RWPE1 (cell line): Measurements from ENCODE around the gene IL6ST.
A peak's percentile ranks its signal among the peaks of the same experiment; 100 is the strongest.
"Not testable (repeated sequence)": the region's sequence is repeated elsewhere in the genome, so short reads cannot be mapped to it uniquely, and the experiment has no call there.

Source experiments
- CTCF ChIA-PET: fragments of 350-600 bp; sonication (Branson Sonifier 250); formaldehyde crosslinking; extraction: SDS; loops from one replicate; lab custom pipeline; 2021; lab: Yijun Ruan, JAX
- POLR2A ChIA-PET: fragments of 400-600 bp; formaldehyde crosslinking; extraction: SDS; loops from one replicate; lab custom pipeline; 2020; ENCODE audit warnings: antibody characterized with exemption; ENCODE audit not compliant: low non-redundant PET; lab: Yijun Ruan, JAX
- DNase-seq: peaks from one replicate; pipeline ENCODE4 v3.0.0; 2012; ENCODE audit warnings: low spot score
- H3K27ac ChIP-seq: fragments of 450-650 bp; 2 replicates; pipeline ENCODE4 v1.5.1; 2017
- TF ChIP-seq, protein P1 (sequence below): fragments of 450-650 bp; conservative IDR thresholded peaks from 2 replicates; pipeline ENCODE4 v1.5.1; 2017; ENCODE audit warnings: low read depth, mild to moderate bottlenecking

The IL6ST gene

DNA sequence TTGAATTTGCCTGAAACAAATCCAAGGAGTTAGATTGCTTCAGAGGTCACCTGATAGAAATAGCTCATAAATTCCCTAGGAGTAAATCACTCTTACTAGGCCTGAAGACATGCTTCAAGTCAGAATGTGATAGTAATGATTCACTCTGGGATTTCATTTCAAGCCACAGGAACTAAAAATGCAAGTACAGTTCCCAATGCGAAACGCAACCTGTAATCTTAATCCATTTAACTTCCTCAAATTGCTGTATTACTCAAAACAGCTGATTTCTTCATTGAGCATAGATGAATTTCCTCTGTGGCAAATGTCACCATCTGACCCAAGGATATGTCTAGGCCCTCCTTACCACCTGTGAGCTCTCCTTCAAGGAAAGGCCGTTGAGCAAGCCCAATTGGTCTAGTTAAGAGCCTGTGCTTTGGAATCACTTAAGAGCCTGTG lies 32.1 kb upstream of the IL6ST start:
- TF ChIP-seq, protein P1, sequence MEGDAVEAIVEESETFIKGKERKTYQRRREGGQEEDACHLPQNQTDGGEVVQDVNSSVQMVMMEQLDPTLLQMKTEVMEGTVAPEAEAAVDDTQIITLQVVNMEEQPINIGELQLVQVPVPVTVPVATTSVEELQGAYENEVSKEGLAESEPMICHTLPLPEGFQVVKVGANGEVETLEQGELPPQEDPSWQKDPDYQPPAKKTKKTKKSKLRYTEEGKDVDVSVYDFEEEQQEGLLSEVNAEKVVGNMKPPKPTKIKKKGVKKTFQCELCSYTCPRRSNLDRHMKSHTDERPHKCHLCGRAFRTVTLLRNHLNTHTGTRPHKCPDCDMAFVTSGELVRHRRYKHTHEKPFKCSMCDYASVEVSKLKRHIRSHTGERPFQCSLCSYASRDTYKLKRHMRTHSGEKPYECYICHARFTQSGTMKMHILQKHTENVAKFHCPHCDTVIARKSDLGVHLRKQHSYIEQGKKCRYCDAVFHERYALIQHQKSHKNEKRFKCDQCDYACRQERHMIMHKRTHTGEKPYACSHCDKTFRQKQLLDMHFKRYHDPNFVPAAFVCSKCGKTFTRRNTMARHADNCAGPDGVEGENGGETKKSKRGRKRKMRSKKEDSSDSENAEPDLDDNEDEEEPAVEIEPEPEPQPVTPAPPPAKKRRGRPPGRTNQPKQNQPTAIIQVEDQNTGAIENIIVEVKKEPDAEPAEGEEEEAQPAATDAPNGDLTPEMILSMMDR, result no peak
- POLR2A ChIA-PET, result interaction anchor here (0.6 to 0.7 kb wide), 2 partner anchors 31 to 32 kb away, joined by 3 read pairs; no protein-coding TSS in a partner anchor
- CTCF ChIA-PET, result no interaction called here
- DNase-seq, result peak; percentile 89
- peak overlapping the region; percentile 67 for H3K27ac ChIP-seq

DNA sequence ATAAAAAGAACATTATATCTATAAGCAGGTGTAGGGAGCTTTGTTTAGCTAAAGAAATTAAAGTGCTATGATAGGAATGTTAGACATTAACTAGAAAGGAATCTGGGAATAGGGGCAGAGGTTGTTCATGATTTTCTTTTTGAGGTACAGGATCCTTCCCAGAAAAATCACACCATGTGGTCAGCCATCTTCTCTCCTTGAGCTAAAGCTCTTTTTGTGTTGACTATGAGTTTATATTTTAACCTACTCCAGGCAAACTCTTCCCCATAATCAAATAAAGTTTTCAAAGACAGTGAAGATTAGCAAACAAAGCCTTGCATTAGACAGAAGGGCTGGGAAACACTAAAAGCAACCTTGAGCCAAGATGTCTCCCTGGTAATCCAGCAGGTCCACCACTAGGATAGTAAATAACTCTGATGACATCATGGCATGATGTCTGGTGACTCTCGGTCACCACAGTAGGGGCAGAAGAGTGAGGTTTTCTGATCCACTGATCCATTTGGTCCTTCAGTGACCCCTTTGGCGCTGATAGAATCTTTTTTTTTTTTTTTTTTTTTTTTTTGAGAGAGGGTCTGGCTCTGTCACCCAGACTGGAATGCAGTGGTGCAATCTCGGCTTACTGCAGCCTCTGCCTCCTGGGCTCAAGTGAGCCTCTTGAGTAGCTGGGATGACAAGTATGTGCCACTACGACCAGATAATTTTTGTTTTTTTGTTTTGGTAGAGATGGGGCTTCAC lies 30.6 kb upstream of the IL6ST start:
- DNase-seq, result no peak
- H3K27ac ChIP-seq, result no peak overlapping the region
- ChIA-PET CTCF (no interaction called here), POLR2A (no interaction called here)
- TF ChIP-seq, protein P1, result no peak

DNA sequence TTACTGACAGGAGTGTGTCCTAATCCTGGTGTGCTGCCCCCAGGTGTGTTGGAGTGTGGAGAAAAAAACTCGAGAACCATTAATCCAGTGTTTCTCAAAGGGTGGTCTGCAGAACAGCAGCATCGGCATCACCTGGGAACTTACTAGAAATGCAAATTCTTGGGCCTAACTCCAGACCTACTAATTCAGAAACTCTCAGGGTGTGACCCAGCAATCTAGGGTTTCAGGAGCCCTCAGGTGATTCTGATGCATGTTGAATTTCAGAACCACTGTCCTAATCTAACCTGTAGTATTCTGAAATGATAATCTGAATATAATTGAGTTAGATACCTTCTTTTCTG lies 30.0 kb upstream of the IL6ST start:
- POLR2A ChIA-PET, result no interaction called here
- TF ChIP-seq, protein P1, result no peak
- CTCF ChIA-PET, result no interaction called here
- no peak for DNase-seq
- no peak overlapping the region for H3K27ac ChIP-seq

DNA sequence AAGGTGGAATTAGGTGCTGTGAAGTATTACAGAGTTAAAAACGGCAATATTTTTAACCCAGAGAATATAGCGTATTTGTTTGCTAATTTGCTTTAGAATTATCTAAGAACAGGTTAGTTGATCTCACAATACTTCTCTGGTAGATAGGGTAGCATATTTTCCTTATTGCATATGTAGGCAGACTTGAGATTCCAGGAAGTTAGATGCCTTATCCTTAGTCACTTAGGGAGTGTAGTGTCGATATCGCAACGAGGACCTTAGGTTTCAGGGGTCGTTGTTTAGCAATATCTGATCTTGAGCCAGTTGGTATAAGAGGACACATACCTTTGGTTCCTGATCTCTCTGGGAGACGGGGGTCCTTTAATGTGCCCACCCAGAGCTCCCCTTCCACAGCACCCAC lies 28.5 kb upstream of the IL6ST start:
- no peak overlapping the region for H3K27ac ChIP-seq
- POLR2A ChIA-PET, result no interaction called here
- DNase-seq, result no peak
- CTCF ChIA-PET, result interaction anchor here (0.6 kb wide), 1 partner anchor 49 kb away, joined by 3 read pairs; no protein-coding TSS in a partner anchor
- TF ChIP-seq, protein P1, result no peak

DNA sequence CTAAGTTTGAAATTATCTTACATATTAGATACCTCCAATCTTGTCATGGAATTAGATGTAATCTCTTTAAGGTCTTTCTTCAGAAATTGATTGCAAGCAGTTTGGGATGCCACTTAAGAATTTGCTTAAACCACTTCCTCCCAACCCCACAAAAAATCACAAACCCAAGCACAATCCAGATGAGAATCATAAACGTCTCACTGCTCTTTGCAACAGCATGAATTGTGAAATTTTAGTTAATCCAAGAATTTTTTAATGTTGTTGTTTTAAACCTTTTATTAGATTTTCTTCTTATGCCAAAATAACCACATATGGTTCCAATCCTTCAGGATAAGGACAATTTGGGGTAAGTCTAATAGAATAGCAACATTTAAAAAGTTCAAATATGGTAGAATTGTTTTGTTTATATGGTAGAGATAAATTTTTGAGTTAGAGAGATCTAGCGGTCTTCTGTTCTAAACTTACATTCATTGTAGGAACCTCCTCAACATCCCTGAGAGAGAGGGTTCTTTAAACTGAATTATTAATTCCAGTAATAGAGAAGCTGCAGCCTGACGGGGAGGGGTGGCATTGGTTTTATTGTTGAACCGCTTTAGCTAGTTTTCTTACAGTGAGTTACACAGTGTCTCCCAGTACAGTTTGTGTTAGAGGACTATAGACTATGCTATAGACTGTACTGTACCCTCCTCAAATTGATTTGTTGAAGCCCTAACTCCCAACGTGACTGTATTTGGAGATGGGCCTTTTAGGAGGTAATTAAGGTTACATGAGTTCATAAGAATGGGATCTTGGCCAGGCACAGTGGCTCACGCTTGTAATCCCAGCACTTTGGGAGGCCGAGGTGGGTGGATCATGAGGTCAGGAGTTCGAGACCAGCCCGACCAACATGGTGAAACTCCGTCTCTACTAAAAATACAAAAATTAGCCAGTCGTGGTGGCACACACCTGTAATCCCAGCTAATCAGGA lies 24.8 kb upstream of the IL6ST start:
- TF ChIP-seq, protein P1, result no peak
- DNase-seq, result no peak
- CTCF ChIA-PET, result no interaction called here
- H3K27ac ChIP-seq, result no peak overlapping the region
- POLR2A ChIA-PET, result no interaction called here

DNA sequence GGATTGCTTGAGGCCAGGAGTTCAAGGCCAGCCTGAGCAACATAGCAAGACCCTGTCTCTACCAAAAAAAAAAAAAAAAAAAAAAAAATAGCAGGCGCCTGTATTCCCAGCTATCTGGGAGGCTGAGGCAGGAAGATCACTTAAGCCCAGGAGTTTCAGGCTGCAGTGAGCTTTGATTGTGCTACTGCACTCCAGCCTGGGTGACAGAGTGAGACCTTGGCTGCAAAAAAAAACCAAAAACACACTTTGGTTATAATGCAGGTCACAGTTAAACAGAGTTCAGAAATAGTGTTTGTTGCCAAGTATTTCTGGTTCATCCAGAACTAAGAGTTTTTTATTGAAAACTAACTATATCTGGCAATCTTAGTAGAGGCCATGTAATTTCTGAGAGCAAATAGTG lies 24.1 kb upstream of the IL6ST start:
- ChIA-PET CTCF (interaction anchor here (0.6 kb wide), 1 partner anchor 1089 kb away, joined by 5 read pairs; no protein-coding TSS in a partner anchor), POLR2A (interaction anchor here (0.6 kb wide), 1 partner anchor 24 kb away, joined by 5 read pairs; no protein-coding TSS in a partner anchor)
- TF ChIP-seq, protein P1, result no peak
- no peak for DNase-seq
- no peak overlapping the region for H3K27ac ChIP-seq

DNA sequence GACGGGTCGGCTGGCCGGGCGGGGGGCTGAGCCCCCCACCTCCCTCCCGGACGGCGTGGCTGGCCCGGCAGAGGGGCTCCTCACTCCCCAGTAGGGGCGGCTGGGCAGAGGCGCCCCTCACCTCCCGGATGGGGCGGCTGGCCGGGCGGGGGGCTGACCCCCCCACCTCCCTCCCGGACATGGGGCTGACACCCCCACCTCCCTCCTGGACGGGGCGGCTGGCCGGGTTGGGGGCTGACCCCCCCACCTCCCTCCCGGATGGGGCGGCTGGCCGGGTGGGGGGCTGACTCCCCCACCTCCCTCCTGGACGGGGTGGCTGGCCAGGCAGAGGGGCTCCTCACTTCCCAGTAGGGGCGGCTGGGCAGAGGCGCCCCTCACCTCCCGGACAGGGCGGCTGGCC lies 19.9 kb upstream of the IL6ST start:
- H3K27ac ChIP-seq, CTCF ChIA-PET, POLR2A ChIA-PET, DNase-seq: not testable (repeated sequence)

DNA sequence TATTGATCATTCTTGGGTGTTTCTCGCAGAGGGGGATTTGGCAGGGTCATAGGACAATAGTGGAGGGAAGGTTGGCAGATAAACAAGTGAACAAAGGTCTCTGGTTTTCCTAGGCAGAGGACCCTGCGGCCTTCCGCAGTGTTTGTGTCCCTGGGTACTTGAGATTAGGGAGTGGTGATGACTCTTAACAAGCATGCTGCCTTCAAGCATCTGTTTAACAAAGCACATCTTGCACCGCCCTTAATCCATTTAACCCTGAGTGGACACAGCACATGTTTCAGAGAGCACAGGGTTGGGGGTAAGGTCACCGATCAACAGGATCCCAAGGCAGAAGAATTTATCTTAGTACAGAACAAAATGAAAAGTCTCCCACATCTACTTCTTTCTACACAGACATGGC lies 19.2 kb upstream of the IL6ST start:
- POLR2A ChIA-PET, DNase-seq, CTCF ChIA-PET, H3K27ac ChIP-seq: not testable (repeated sequence)
